GM19035 (cell line): ENCODE data around the gene HDLBP.
A peak's percentile ranks its signal among the peaks of the same experiment; 100 is the strongest.

ENCODE experiments used
- ATAC-seq: cut with Tn5 transposase; IDR thresholded peaks from one replicate; pipeline ENCODE4 v1.9.1; 2021; ENCODE audit not compliant: unreplicated experiment

HDLBP gene

GRCh38 chr2:241217320-241218031, 98.0 kb downstream of the HDLBP start:
- ATAC-seq = peak; percentile 60

- ATAC-seq = no peak
Measured at GRCh38 chr2:241216211-241216761, 99.2 kb downstream of the HDLBP start.

- no peak for ATAC-seq
Measured at GRCh38 chr2:241215421-241215820, 100.1 kb downstream of the HDLBP start.

GRCh38 chr2:241214766-241215165, 100.7 kb downstream of the HDLBP start:
- no peak for ATAC-seq

- no peak for ATAC-seq
Measured at GRCh38 chr2:241214209-241214608, 101.3 kb downstream of the HDLBP start.

GRCh38 chr2:241213567-241213966, 101.9 kb downstream of the HDLBP start:
- ATAC-seq = no peak

GRCh38 chr2:241213041-241213440, 102.4 kb downstream of the HDLBP start:
- no peak for ATAC-seq

- no peak for ATAC-seq
Measured at GRCh38 chr2:241211276-241211675, 104.2 kb downstream of the HDLBP start.

- no peak for ATAC-seq
Measured at GRCh38 chr2:241209271-241209670, 106.2 kb downstream of the HDLBP start.

- no peak for ATAC-seq
Measured at GRCh38 chr2:241208058-241208457, 107.4 kb downstream of the HDLBP start.

GRCh38 chr2:241207641-241208040, 107.8 kb downstream of the HDLBP start:
- no peak for ATAC-seq

GRCh38 chr2:241207151-241207550, 108.3 kb downstream of the HDLBP start:
- no peak for ATAC-seq

GRCh38 chr2:241205086-241205485, 110.4 kb downstream of the HDLBP start:
- ATAC-seq = no peak

- no peak for ATAC-seq
Measured at GRCh38 chr2:241204490-241204889, 111.0 kb downstream of the HDLBP start.

GRCh38 chr2:241204010-241204384, 111.5 kb downstream of the HDLBP start:
- ATAC-seq = no peak

GRCh38 chr2:241203218-241204009, 112.1 kb downstream of the HDLBP start:
- no peak for ATAC-seq

- no peak for ATAC-seq
Measured at GRCh38 chr2:241202681-241203080, 112.8 kb downstream of the HDLBP start.

GRCh38 chr2:241202268-241202585, 113.2 kb downstream of the HDLBP start:
- ATAC-seq = no peak

GRCh38 chr2:241201445-241202267, 113.8 kb downstream of the HDLBP start:
- ATAC-seq = no peak

GRCh38 chr2:241200822-241201395, 114.6 kb downstream of the HDLBP start:
- ATAC-seq = no peak
